COLO668 (cell line): ENCODE data around the gene LRRTM4.

Experiments used
- DNase-seq: peaks from one replicate; lab custom pipeline; 2025; ENCODE audit not compliant: unreplicated experiment; lab: John Stamatoyannopoulos, UW

Gene LRRTM4

GRCh38 chr2:77005522-77005921, 516.7 kb downstream of the LRRTM4 start:
- DNase-seq = no peak

GRCh38 chr2:77001895-77002294, 520.3 kb downstream of the LRRTM4 start:
- DNase-seq = no peak

- peak; percentile 10 for DNase-seq
These were observed 523.5 kb downstream of the LRRTM4 start for GRCh38 chr2:76998704-76999103.

- peak; percentile 15 for DNase-seq
These were observed 524.0 kb downstream of the LRRTM4 start for GRCh38 chr2:76998152-76998551.

- DNase-seq = no peak
These were observed 524.9 kb downstream of the LRRTM4 start for GRCh38 chr2:76997296-76997695.

- DNase-seq = no peak
These were observed 536.6 kb downstream of the LRRTM4 start for GRCh38 chr2:76985387-76986136.

- DNase-seq = no peak
These were observed 537.8 kb downstream of the LRRTM4 start for GRCh38 chr2:76984359-76984758.

- DNase-seq = no peak
These were observed 541.9 kb downstream of the LRRTM4 start for GRCh38 chr2:76980067-76980787.

GRCh38 chr2:76977846-76978727, 544.1 kb downstream of the LRRTM4 start:
- DNase-seq = no peak

- no peak for DNase-seq
These were observed 546.4 kb downstream of the LRRTM4 start for GRCh38 chr2:76975752-76976151.

GRCh38 chr2:76973610-76974009, 548.6 kb downstream of the LRRTM4 start:
- DNase-seq = no peak

- no peak for DNase-seq
These were observed 556.4 kb downstream of the LRRTM4 start for GRCh38 chr2:76965772-76966171.

GRCh38 chr2:76958749-76959148, 563.4 kb downstream of the LRRTM4 start:
- no peak for DNase-seq

- peak; percentile 52 for DNase-seq
These were observed 568.3 kb downstream of the LRRTM4 start for GRCh38 chr2:76953733-76954347.

- DNase-seq = no peak
These were observed 575.5 kb downstream of the LRRTM4 start for GRCh38 chr2:76946631-76947145.

- no peak for DNase-seq
These were observed 581.6 kb downstream of the LRRTM4 start for GRCh38 chr2:76940559-76940958.

GRCh38 chr2:76938153-76938552, 584.0 kb downstream of the LRRTM4 start:
- no peak for DNase-seq

GRCh38 chr2:76932550-76932949, 589.6 kb downstream of the LRRTM4 start:
- no peak for DNase-seq

- no peak for DNase-seq
These were observed 592.0 kb downstream of the LRRTM4 start for GRCh38 chr2:76930056-76930744.

GRCh38 chr2:76928026-76928425, 594.1 kb downstream of the LRRTM4 start:
- DNase-seq = no peak
